Natural killer cell (primary cell): ENCODE measurements around the gene DES. TPM values are rescaled to one million over a fixed set of nuclear protein-coding genes. Genes with fewer than 3 reads are reported as not detected.

Experiments used
- ATAC-seq, 3 donors: fragments of 150-1000 bp in 2 of 3; fragments of 200-7000 bp in 1 of 3; cut with Tn5 transposase; 1 replicate in 1 of 3; 2 replicates in 2 of 3; pipeline ENCODE4 v1.10.0; 2021; ENCODE audit warnings: mild to moderate bottlenecking in 2 of 3, moderate library complexity in 2 of 3
- DNase-seq, 2 donors: peaks; one replicate each; pipeline versions ENCODE4 v3.0.0 to v3.0.0-alpha.2; 2013 to 2021; ENCODE audit warnings: mixed read lengths in 1 of 2
- H3K27ac ChIP-seq: one replicate; pipeline ENCODE4 v1.5.1; 2013; ENCODE audit warnings: mild to moderate bottlenecking, low read length
- H3K27me3 ChIP-seq: one replicate; pipeline ENCODE4 v1.6.1; 2013; ENCODE audit warnings: low read length; ENCODE audit not compliant: control insufficient read depth, insufficient read depth
- H3K36me3 ChIP-seq: one replicate; pipeline ENCODE4 v1.6.1; 2013; ENCODE audit warnings: low read length; ENCODE audit not compliant: control insufficient read depth, insufficient read depth
- H3K4me1 ChIP-seq: one replicate; pipeline ENCODE4 v1.6.1; 2013; ENCODE audit warnings: low read length; ENCODE audit not compliant: control insufficient read depth, insufficient read depth
- H3K4me3 ChIP-seq: one replicate; pipeline ENCODE4 v1.5.1; 2013; ENCODE audit warnings: low read length
- H3K9me3 ChIP-seq: one replicate; pipeline ENCODE4 v1.6.1; 2013; ENCODE audit warnings: low read length; ENCODE audit not compliant: control insufficient read depth, insufficient read depth
- H3K27ac Mint-ChIP-seq, 2 donors: one replicate each; pipeline ENCODE4 v1.8.0; 2022; ENCODE audit warnings: mild to moderate bottlenecking in 2 of 2, mixed read lengths in 2 of 2, moderate library complexity in 1 of 2
- H3K27me3 Mint-ChIP-seq, 2 donors: one replicate each; pipeline ENCODE4 v1.8.0; 2022; ENCODE audit warnings: low read depth in 2 of 2, mixed read lengths in 2 of 2
- H3K36me3 Mint-ChIP-seq: one replicate; pipeline ENCODE4 v1.8.0; 2022; ENCODE audit warnings: mixed read lengths
- H3K4me1 Mint-ChIP-seq, 2 donors: one replicate each; pipeline ENCODE4 v1.8.0; 2022; ENCODE audit warnings: mixed read lengths in 2 of 2
- H3K4me3 Mint-ChIP-seq: one replicate; pipeline ENCODE4 v1.8.0; 2022; ENCODE audit warnings: mild to moderate bottlenecking, moderate library complexity, mixed read lengths
- H3K9me3 Mint-ChIP-seq, 2 donors: one replicate each; pipeline ENCODE4 v1.8.0; 2022; ENCODE audit warnings: mixed read lengths in 2 of 2
- WGBS: methylation state at CpG from one replicate; pipeline ENCODE4 v1.1.7; 2013; ENCODE audit warnings: missing lambda C conversion rate; ENCODE audit not compliant: insufficient coverage; 5-methylcytosine and 5-hydroxymethylcytosine counted together
- intact Hi-C: fragments of 100-400 bp; cut with micrococcal nuclease; formaldehyde crosslinking; loops from one replicate; pipeline ENCODE4 v1.14.2; 2022
- total RNA-seq, 4 donors: library from RNA; stranded (reverse); fragments of 120-200 nt in 1 of 4; gene quantifications; one replicate each; pipeline versions ENCODE4 v1.2.3 to v1.2.4, GENCODE V29; 2013 to 2022
- TF ChIP-seq, protein P1 (sequence below): fragments of 200-600 bp; IDR thresholded peaks from one replicate; pipeline ENCODE4 v1.8.0; 2022; ENCODE audit warnings: antibody characterized with exemption

Gene DES
- total RNA-seq, 3 donors from 2014 or later (not counting 1 experiment from before 2014, with no cell fraction given): not detected

DNA sequence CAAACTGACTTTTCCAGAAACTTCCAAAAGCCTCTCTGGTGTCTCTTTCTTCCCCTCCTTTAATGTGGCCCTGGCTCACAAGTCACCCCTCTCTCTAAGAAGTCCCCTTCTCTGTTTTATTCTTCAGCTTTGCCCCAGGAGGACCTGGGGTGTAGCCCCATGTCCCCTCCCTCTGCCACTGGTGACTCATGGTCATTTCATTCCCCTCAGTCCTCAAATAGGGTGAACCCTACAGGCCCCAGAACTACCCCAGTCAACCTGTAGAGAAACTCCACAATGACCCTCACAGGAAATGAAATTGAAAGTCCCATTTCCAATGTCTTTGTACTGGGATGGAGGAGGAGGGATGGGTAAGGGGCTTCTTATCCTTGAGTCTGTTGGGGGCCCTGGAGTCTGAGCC is 10.3 kb downstream of the DES start:
- Histone ChIP-seq H3K4me3 (no peak overlapping the region), H3K36me3 (no peaks in the 10 kb centered on the region), H3K27me3 (peaks cover 2% of the 10 kb centered on the region), H3K4me1 (no peaks in the 10 kb centered on the region), H3K9me3 (no peaks in the 10 kb centered on the region), H3K27ac (no peak overlapping the region)
- Mint-ChIP-seq H3K4me1 (no peaks in the 10 kb centered on the region), H3K4me3 (no peak overlapping the region), H3K27me3 (peaks cover 9 to 18% of the 10 kb centered on the region in 2 donors), H3K36me3 (no peaks in the 10 kb centered on the region), H3K27ac (no peak overlapping the region), H3K9me3 (no peaks in the 10 kb centered on the region)
- intact Hi-C loops: no loop called here
- ATAC-seq (no peak), DNase-seq (no peak)
- TF ChIP-seq, protein P1, sequence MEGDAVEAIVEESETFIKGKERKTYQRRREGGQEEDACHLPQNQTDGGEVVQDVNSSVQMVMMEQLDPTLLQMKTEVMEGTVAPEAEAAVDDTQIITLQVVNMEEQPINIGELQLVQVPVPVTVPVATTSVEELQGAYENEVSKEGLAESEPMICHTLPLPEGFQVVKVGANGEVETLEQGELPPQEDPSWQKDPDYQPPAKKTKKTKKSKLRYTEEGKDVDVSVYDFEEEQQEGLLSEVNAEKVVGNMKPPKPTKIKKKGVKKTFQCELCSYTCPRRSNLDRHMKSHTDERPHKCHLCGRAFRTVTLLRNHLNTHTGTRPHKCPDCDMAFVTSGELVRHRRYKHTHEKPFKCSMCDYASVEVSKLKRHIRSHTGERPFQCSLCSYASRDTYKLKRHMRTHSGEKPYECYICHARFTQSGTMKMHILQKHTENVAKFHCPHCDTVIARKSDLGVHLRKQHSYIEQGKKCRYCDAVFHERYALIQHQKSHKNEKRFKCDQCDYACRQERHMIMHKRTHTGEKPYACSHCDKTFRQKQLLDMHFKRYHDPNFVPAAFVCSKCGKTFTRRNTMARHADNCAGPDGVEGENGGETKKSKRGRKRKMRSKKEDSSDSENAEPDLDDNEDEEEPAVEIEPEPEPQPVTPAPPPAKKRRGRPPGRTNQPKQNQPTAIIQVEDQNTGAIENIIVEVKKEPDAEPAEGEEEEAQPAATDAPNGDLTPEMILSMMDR: no peak

DNA sequence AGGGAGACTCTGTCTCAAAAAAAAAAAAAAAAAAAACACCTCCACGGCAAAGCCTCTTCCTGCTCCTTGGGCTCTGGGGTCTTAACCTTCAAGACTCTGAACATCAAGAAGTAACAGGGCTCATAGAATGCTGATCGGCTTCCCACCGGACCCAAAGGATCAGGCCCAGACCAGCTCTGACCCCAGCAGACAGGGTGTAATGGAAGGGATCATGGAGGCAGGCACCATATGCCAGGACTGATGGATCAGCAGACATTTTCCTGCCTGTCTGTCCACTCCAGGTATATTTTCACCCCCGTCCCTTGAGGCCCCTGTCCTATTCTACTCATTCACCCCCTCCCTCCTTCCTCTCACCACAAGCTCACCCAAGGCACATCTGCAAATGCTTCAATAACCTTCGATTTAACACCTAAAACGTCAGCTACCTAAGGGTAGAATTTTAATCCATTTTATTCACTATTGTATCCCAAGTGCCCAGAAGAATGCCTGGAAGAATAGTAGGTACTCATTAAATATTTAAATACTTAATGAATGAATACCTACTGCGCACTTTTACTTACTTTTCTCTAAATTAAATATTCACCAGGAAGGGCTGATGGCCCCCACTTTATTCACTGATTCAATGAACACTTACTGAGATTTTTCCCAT is 11.9 kb downstream of the DES start:
- no peaks in the 10 kb centered on the region for H3K9me3 Mint-ChIP-seq

DNA sequence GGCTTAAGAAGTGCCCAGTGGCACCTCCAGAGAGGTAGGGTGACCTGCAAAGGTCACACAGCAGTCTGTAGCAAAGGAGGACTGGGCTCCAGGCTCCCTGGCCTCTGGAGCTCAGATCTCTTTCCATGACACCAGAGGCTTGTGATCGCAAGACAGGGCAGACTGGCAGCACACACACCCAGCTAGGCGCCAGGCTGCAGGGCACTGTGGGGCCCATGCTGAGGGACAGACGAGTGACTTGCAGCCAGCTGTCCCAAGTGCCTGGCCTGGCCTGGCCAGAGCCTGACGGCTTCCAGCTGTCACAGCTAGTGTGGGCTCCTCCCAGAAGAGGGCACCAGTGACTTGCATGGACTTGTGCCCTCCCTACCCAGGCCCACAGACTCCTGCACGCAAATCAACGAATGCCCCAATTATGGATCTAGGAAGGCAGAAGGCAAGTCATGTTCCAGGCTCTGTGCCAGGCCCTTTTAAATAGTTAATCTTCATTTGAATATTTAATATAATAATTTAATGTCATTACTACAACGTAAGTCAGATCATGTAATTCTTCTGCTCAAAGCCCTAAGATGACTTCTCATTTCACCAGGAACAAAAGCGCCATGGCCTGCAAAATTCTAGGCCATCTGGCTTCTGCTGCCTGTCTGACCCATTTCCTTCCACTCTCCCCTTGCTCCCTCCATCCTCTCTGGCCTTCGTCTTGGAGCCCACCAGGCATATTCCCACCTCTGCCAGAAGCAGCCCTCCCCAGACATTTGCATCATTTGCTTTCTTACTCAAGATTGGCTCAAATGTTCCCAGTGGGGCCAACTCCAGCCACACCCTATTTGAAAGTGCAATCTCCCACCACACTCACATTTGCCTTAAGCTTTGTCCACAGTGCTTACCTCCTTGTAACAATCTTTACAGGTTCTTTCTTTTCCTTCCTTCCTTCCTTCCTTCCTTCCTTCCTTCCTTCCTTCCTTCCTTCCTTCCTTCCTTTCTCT is 12.7 kb downstream of the DES start:
- ATAC-seq: no peak
- Mint-ChIP-seq H3K36me3 (no peaks in the 10 kb centered on the region), H3K9me3 (no peaks in the 10 kb centered on the region), H3K4me3 (no peak overlapping the region), H3K4me1 (no peaks in the 10 kb centered on the region), H3K27me3 (peaks cover 8 to 17% of the 10 kb centered on the region in 2 donors), H3K27ac (no peak overlapping the region)
- Histone ChIP-seq H3K27ac (no peak overlapping the region), H3K4me1 (no peaks in the 10 kb centered on the region), H3K36me3 (no peaks in the 10 kb centered on the region), H3K9me3 (no peaks in the 10 kb centered on the region), H3K4me3 (no peak overlapping the region), H3K27me3 (peaks cover 10% of the 10 kb centered on the region)
- TF ChIP-seq, protein P1: no peak
- 72% methylated on average over 9 of the region's 9 CpGs for WGBS
- intact Hi-C loops: no loop called here
- peak in 1 of 2 donors; percentile 36 for DNase-seq

More for the DNA sequence above, 11.9 kb downstream of the DES start:
- ATAC-seq: no peak
- Mint-ChIP-seq H3K27me3 (peaks cover 8 to 13% of the 10 kb centered on the region in 2 donors), H3K4me1 (no peaks in the 10 kb centered on the region), H3K4me3 (no peak overlapping the region), H3K27ac (no peak overlapping the region), H3K36me3 (no peaks in the 10 kb centered on the region)
- H3K36me3 ChIP-seq: no peaks in the 10 kb centered on the region
- H3K9me3 ChIP-seq: no peaks in the 10 kb centered on the region
- peaks cover 5% of the 10 kb centered on the region for H3K27me3 ChIP-seq
- 90% methylated on average over 5 of the region's 7 CpGs for WGBS
- intact Hi-C loops: no loop called here
- TF ChIP-seq, protein P1: no peak
- no peak for DNase-seq
- no peak overlapping the region for H3K27ac ChIP-seq
- H3K4me3 ChIP-seq: no peak overlapping the region
- H3K4me1 ChIP-seq: no peaks in the 10 kb centered on the region
